Natural killer cell (primary cell): ENCODE results near the gene LIPA. TPM values are rescaled to one million over a fixed set of nuclear protein-coding genes. Genes with fewer than 3 reads are reported as not detected.

ENCODE experiments used
- ATAC-seq, 3 donors: fragments of 150-1000 bp in 2 of 3; fragments of 200-7000 bp in 1 of 3; cut with Tn5 transposase; 1 replicate in 1 of 3; 2 replicates in 2 of 3; pipeline ENCODE4 v1.10.0; 2021; ENCODE audit warnings: mild to moderate bottlenecking in 2 of 3, moderate library complexity in 2 of 3
- DNase-seq, 2 donors: peaks; one replicate each; pipeline versions ENCODE4 v3.0.0 to v3.0.0-alpha.2; 2013 to 2021; ENCODE audit warnings: mixed read lengths in 1 of 2
- H3K27ac ChIP-seq: one replicate; pipeline ENCODE4 v1.5.1; 2013; ENCODE audit warnings: mild to moderate bottlenecking, low read length
- H3K27me3 ChIP-seq: one replicate; pipeline ENCODE4 v1.6.1; 2013; ENCODE audit warnings: low read length; ENCODE audit not compliant: control insufficient read depth, insufficient read depth
- H3K36me3 ChIP-seq: one replicate; pipeline ENCODE4 v1.6.1; 2013; ENCODE audit warnings: low read length; ENCODE audit not compliant: control insufficient read depth, insufficient read depth
- H3K4me1 ChIP-seq: one replicate; pipeline ENCODE4 v1.6.1; 2013; ENCODE audit warnings: low read length; ENCODE audit not compliant: control insufficient read depth, insufficient read depth
- H3K4me3 ChIP-seq: one replicate; pipeline ENCODE4 v1.5.1; 2013; ENCODE audit warnings: low read length
- H3K9me3 ChIP-seq: one replicate; pipeline ENCODE4 v1.6.1; 2013; ENCODE audit warnings: low read length; ENCODE audit not compliant: control insufficient read depth, insufficient read depth
- H3K27ac Mint-ChIP-seq, 2 donors: one replicate each; pipeline ENCODE4 v1.8.0; 2022; ENCODE audit warnings: mild to moderate bottlenecking in 2 of 2, mixed read lengths in 2 of 2, moderate library complexity in 1 of 2
- H3K27me3 Mint-ChIP-seq, 2 donors: one replicate each; pipeline ENCODE4 v1.8.0; 2022; ENCODE audit warnings: low read depth in 2 of 2, mixed read lengths in 2 of 2
- H3K36me3 Mint-ChIP-seq: one replicate; pipeline ENCODE4 v1.8.0; 2022; ENCODE audit warnings: mixed read lengths
- H3K4me1 Mint-ChIP-seq, 2 donors: one replicate each; pipeline ENCODE4 v1.8.0; 2022; ENCODE audit warnings: mixed read lengths in 2 of 2
- H3K4me3 Mint-ChIP-seq: one replicate; pipeline ENCODE4 v1.8.0; 2022; ENCODE audit warnings: mild to moderate bottlenecking, moderate library complexity, mixed read lengths
- H3K9me3 Mint-ChIP-seq, 2 donors: one replicate each; pipeline ENCODE4 v1.8.0; 2022; ENCODE audit warnings: mixed read lengths in 2 of 2
- CTCF ChIP-seq: fragments of 200-600 bp; IDR thresholded peaks from one replicate; pipeline ENCODE4 v1.8.0; 2022; ENCODE audit warnings: antibody characterized with exemption
- WGBS: methylation state at CpG from one replicate; pipeline ENCODE4 v1.1.7; 2013; ENCODE audit warnings: missing lambda C conversion rate; ENCODE audit not compliant: insufficient coverage; 5-methylcytosine and 5-hydroxymethylcytosine counted together
- intact Hi-C: fragments of 100-400 bp; cut with micrococcal nuclease; formaldehyde crosslinking; loops from one replicate; pipeline ENCODE4 v1.14.2; 2022
- total RNA-seq, 4 donors: library from RNA; stranded (reverse); fragments of 120-200 nt in 1 of 4; gene quantifications; one replicate each; pipeline versions ENCODE4 v1.2.3 to v1.2.4, GENCODE V29; 2013 to 2022

LIPA gene
- total RNA-seq, 3 donors from 2014 or later (not counting 1 experiment from before 2014, with no cell fraction given) = 41.0 to 43.3 (median 41.1) TPM

GRCh38 chr10:89210794-89211425 lies 40.7 kb downstream of the LIPA start:
- intact Hi-C loops = no loop called here
- Histone ChIP-seq H3K9me3 (no peaks in the 10 kb centered on the region), H3K4me1 (peaks cover 24% of the 10 kb centered on the region), H3K27ac (no peak overlapping the region), H3K4me3 (no peak overlapping the region), H3K27me3 (peaks cover 38% of the 10 kb centered on the region), H3K36me3 (peaks cover 12% of the 10 kb centered on the region)
- H3K4me1 Mint-ChIP-seq = peaks cover 15 to 21% of the 10 kb centered on the region in 2 donors
- ATAC-seq = no peak
- H3K4me3 Mint-ChIP-seq = no peak overlapping the region
- no peak overlapping the region for H3K27ac Mint-ChIP-seq
- H3K27me3 Mint-ChIP-seq = peaks cover 35 to 44% of the 10 kb centered on the region in 2 donors
- H3K36me3 Mint-ChIP-seq = no peaks in the 10 kb centered on the region
- WGBS = 100% methylated on average over 2 of the region's 3 CpGs
- H3K9me3 Mint-ChIP-seq = no peaks in the 10 kb centered on the region
- TF ChIP-seq CTCF = no peak
- DNase-seq = no peak

GRCh38 chr10:89209718-89210117 lies 41.9 kb downstream of the LIPA start:
- no peak overlapping the region for H3K4me3 ChIP-seq
- intact Hi-C loops = no loop called here
- Mint-ChIP-seq H3K36me3 (no peaks in the 10 kb centered on the region), H3K4me1 (peaks cover 15 to 21% of the 10 kb centered on the region in 2 donors), H3K27me3 (peaks cover 40 to 52% of the 10 kb centered on the region in 2 donors), H3K9me3 (no peaks in the 10 kb centered on the region), H3K4me3 (peak overlapping the region; percentile 17), H3K27ac (no peak overlapping the region)
- WGBS = 71% methylated on average over 5 of the region's 5 CpGs
- ATAC-seq (no peak), DNase-seq (no peak)
- TF ChIP-seq CTCF = no peak
- H3K27ac ChIP-seq = no peak overlapping the region
- no peaks in the 10 kb centered on the region for H3K9me3 ChIP-seq
- H3K4me1 ChIP-seq = peaks cover 24% of the 10 kb centered on the region
- peaks cover 40% of the 10 kb centered on the region for H3K27me3 ChIP-seq
- H3K36me3 ChIP-seq = peaks cover 6% of the 10 kb centered on the region

- Mint-ChIP-seq H3K27ac (peak overlapping the region in 1 of 2 donors; percentile 13), H3K36me3 (no peaks in the 10 kb centered on the region), H3K4me3 (peak overlapping the region; percentile 89), H3K27me3 (peaks cover 40 to 52% of the 10 kb centered on the region in 2 donors), H3K4me1 (peaks cover 15 to 17% of the 10 kb centered on the region in 2 donors), H3K9me3 (no peaks in the 10 kb centered on the region)
- Histone ChIP-seq H3K4me3 (peak overlapping the region; percentile 35), H3K9me3 (no peaks in the 10 kb centered on the region), H3K36me3 (no peaks in the 10 kb centered on the region), H3K27ac (no peak overlapping the region), H3K27me3 (peaks cover 40% of the 10 kb centered on the region), H3K4me1 (peaks cover 24% of the 10 kb centered on the region)
- DNase-seq = peak in 1 of 2 donors; percentile 21
- WGBS = 7% methylated on average over 60 of the region's 60 CpGs
- ATAC-seq = peak; percentile 41 to 46 (median 45)
- no peak for TF ChIP-seq CTCF
- intact Hi-C loops = no loop called here
These were observed 43.6 kb downstream of the LIPA start for GRCh38 chr10:89207801-89208551.
